Liver (tissue), 9 donors: ENCODE results near the gene FOXO6. TPM values are rescaled to one million over a fixed set of nuclear protein-coding genes. Genes with fewer than 3 reads are reported as not detected.

ENCODE experiments used
- DNase-seq: peaks from one replicate; pipeline ENCODE4 v3.0.0-alpha.2; 2017; ENCODE audit warnings: low spot score
- H3K27ac ChIP-seq, 2 donors: one replicate each; pipeline ENCODE4 v1.7.0; 2013; ENCODE audit warnings: inconsistent platforms in 2 of 2, low read length in 2 of 2, control low read depth in 1 of 2, low read depth in 1 of 2, mild to moderate bottlenecking in 1 of 2
- H3K27me3 ChIP-seq, 4 donors: one replicate each; pipeline versions ENCODE4 v1.6.1 to v1.7.0; 2013; ENCODE audit warnings: low read length in 3 of 4, inconsistent platforms in 1 of 4, mild to moderate bottlenecking in 1 of 4, moderate library complexity in 1 of 4; ENCODE audit not compliant: control insufficient read depth in 4 of 4, insufficient read depth in 4 of 4
- H3K36me3 ChIP-seq, 4 donors: one replicate each; pipeline versions ENCODE4 v1.6.1 to v1.7.0; 2013; ENCODE audit warnings: low read length in 3 of 4, mild to moderate bottlenecking in 3 of 4, low read depth in 1 of 4, moderate library complexity in 1 of 4; ENCODE audit not compliant: control insufficient read depth in 4 of 4, insufficient read depth in 3 of 4
- H3K4me1 ChIP-seq, 4 donors: one replicate each; pipeline versions ENCODE4 v1.6.1 to v1.7.0; 2013; ENCODE audit warnings: low read length in 3 of 4, mild to moderate bottlenecking in 3 of 4, moderate library complexity in 1 of 4; ENCODE audit not compliant: control insufficient read depth in 4 of 4, insufficient read depth in 4 of 4
- H3K4me3 ChIP-seq, 3 donors: one replicate each; pipeline versions ENCODE4 v1.6.1 to v1.7.0; 2013; ENCODE audit warnings: low read length in 3 of 3, control low read depth in 1 of 3, low read depth in 1 of 3, mild to moderate bottlenecking in 1 of 3
- H3K9ac ChIP-seq, 2 donors: one replicate each; pipeline ENCODE4 v1.7.0; 2013; ENCODE audit warnings: low read length in 2 of 2, mild to moderate bottlenecking in 2 of 2, moderate library complexity in 2 of 2, control low read depth in 1 of 2, low read depth in 1 of 2
- H3K9me3 ChIP-seq, 4 donors: one replicate each; pipeline versions ENCODE4 v1.6.1 to v1.7.0; 2013; ENCODE audit warnings: low read length in 3 of 4; ENCODE audit not compliant: control insufficient read depth in 4 of 4
- ATF3 ChIP-seq: IDR thresholded peaks from 2 replicates; pipeline ENCODE4 v1.6.1; 2016; ENCODE audit warnings: antibody characterized with exemption
- CTCF ChIP-seq: fragments of 150-350 bp; IDR thresholded peaks from 2 replicates; pipeline ENCODE4 v1.5.1; 2017; ENCODE audit warnings: improper control_type of control experiment, low read depth, low read length; ENCODE audit not compliant: missing input control
- EGR1 ChIP-seq, 2 donors: IDR thresholded peaks; 2 replicates each; pipeline ENCODE4 v1.6.1; 2016 to 2018; ENCODE audit warnings: antibody characterized with exemption in 2 of 2, low read depth in 2 of 2
- FOXA1 ChIP-seq: IDR thresholded peaks from 2 replicates; pipeline ENCODE4 v1.6.1; 2016; ENCODE audit warnings: antibody characterized with exemption
- FOXA2 ChIP-seq: IDR thresholded peaks from 2 replicates; pipeline ENCODE4 v1.6.1; 2016; ENCODE audit warnings: antibody characterized with exemption
- GABPA ChIP-seq, 2 donors: IDR thresholded peaks in 1 of 2; conservative IDR thresholded peaks in 1 of 2; 2 replicates each; pipeline ENCODE4 v1.6.1; 2016; ENCODE audit warnings: antibody characterized with exemption in 2 of 2, mild to moderate bottlenecking in 1 of 2, moderate library complexity in 1 of 2
- HNF4A ChIP-seq, 2 donors: conservative IDR thresholded peaks; 2 replicates each; pipeline ENCODE4 v1.6.1; 2016; ENCODE audit warnings: antibody characterized with exemption in 2 of 2, mild to moderate bottlenecking in 2 of 2
- HNF4G ChIP-seq: IDR thresholded peaks from 2 replicates; pipeline ENCODE4 v1.6.1; 2016; ENCODE audit warnings: antibody characterized with exemption
- JUND ChIP-seq, 2 donors: IDR thresholded peaks; 2 replicates each; pipeline ENCODE4 v1.6.1; 2016; ENCODE audit warnings: antibody characterized with exemption in 2 of 2
- MAX ChIP-seq: IDR thresholded peaks from 2 replicates; pipeline ENCODE4 v1.6.1; 2016; ENCODE audit warnings: antibody characterized with exemption
- NR2F2 ChIP-seq: IDR thresholded peaks from 2 replicates; pipeline ENCODE4 v1.6.1; 2016; ENCODE audit warnings: antibody characterized with exemption
- RAD21 ChIP-seq, 2 donors: IDR thresholded peaks; 2 replicates each; pipeline ENCODE4 v1.6.1; 2016; ENCODE audit warnings: antibody characterized with exemption in 2 of 2, mild to moderate bottlenecking in 2 of 2
- REST ChIP-seq: IDR thresholded peaks from 2 replicates; pipeline ENCODE4 v1.6.1; 2016; ENCODE audit warnings: antibody characterized with exemption, mild to moderate bottlenecking
- RXRA ChIP-seq, 2 donors: IDR thresholded peaks; 2 replicates each; pipeline ENCODE4 v1.6.1; 2017 to 2018; ENCODE audit warnings: antibody characterized with exemption in 2 of 2, mild to moderate bottlenecking in 1 of 2
- SP1 ChIP-seq: IDR thresholded peaks from 2 replicates; pipeline ENCODE4 v1.6.1; 2018; ENCODE audit warnings: antibody characterized with exemption, mild to moderate bottlenecking
- TAF1 ChIP-seq: conservative IDR thresholded peaks from 2 replicates; pipeline ENCODE4 v1.6.1; 2016; ENCODE audit warnings: antibody characterized with exemption, mild to moderate bottlenecking
- YY1 ChIP-seq: IDR thresholded peaks from 2 replicates; pipeline ENCODE4 v1.6.1; 2016; ENCODE audit warnings: antibody characterized with exemption, mild to moderate bottlenecking
- ZBTB33 ChIP-seq: IDR thresholded peaks from 2 replicates; pipeline ENCODE4 v1.6.1; 2016; ENCODE audit warnings: antibody characterized with exemption
- WGBS: extraction: QIAGEN DNeasy Blood & Tissue Kit; methylation state at CpG from one replicate; pipeline ENCODE4 v1.1.7; 2013; 5-methylcytosine and 5-hydroxymethylcytosine counted together
- polyA plus RNA-seq, 2 donors: library from polyadenylated mRNA; stranded (reverse) in 1 of 2; unstranded in 1 of 2; fragments of 200-250 nt in 1 of 2; fragments of >200 nt in 1 of 2; fragmentation: Nextera tagmentation in 1 of 2; extraction: Ambion mirVana in 1 of 2; gene quantifications; one replicate each; pipeline versions ENCODE4 v1.2.1 to v1.2.3, GENCODE V29; 2013 to 2015
- total RNA-seq, 2 donors: library from RNA; depleted of rRNA; stranded (reverse); fragments of >200 nt; gene quantifications; one replicate each; pipeline ENCODE4 v1.2.3, GENCODE V29; 2014
- donor health status: healthy.
- donor health status: healthy.
- donor health status: healthy.
- donor health status: healthy.
- donor health status: healthy.

FOXO6 gene
- total and polyA plus RNA-seq, 4 donors: 0.02 to 0.09 (median 0.08) TPM; not detected in 1

- TF ChIP-seq GABPA (IDR thresholded peaks at IDR 0.05 in 1 of 2, conservative IDR thresholded peaks at IDR 0.05 in 1 of 2) (no peak), FOXA2 (no peak), JUND (IDR thresholded peaks at IDR 0.05) (no peak), ZBTB33 (no peak), RAD21 (IDR thresholded peaks at IDR 0.05) (no peak), EGR1 (IDR thresholded peaks at IDR 0.05; ENCODE audit: low read depth in 2 of 2) (no peak), CTCF (no peak), NR2F2 (no peak), HNF4G (no peak), HNF4A (conservative IDR thresholded peaks at IDR 0.05) (no peak), FOXA1 (no peak), RXRA (IDR thresholded peaks at IDR 0.05) (no peak), YY1 (no peak), TAF1 (no peak), MAX (no peak)
- DNase-seq: no peak
- peaks cover 0 to 2% (median 0%) of the 10 kb centered on the region in 4 donors for H3K9me3 ChIP-seq
- no peaks in the 10 kb centered on the region for H3K36me3 ChIP-seq
- no peak overlapping the region for H3K4me3 ChIP-seq
- no peak overlapping the region for H3K9ac ChIP-seq
- H3K4me1 ChIP-seq: no peaks in the 10 kb centered on the region
- 87% methylated on average over 2 of the region's 2 CpGs for WGBS
- peaks cover 0 to 2% (median 0%) of the 10 kb centered on the region in 4 donors for H3K27me3 ChIP-seq
- H3K27ac ChIP-seq: no peak overlapping the region
Observed at GRCh38 chr1:41401899-41402298, 40.7 kb downstream of the FOXO6 start.

- no peak overlapping the region for H3K4me3 ChIP-seq
- TF ChIP-seq ATF3 (no peak), FOXA1 (no peak), EGR1 (IDR thresholded peaks at IDR 0.05; ENCODE audit: low read depth in 2 of 2) (no peak), TAF1 (no peak), JUND (IDR thresholded peaks at IDR 0.05) (no peak), MAX (no peak), CTCF (no peak), REST (no peak), ZBTB33 (no peak), SP1 (no peak), HNF4A (conservative IDR thresholded peaks at IDR 0.05) (no peak), NR2F2 (no peak), YY1 (no peak), FOXA2 (no peak), GABPA (IDR thresholded peaks at IDR 0.05 in 1 of 2, conservative IDR thresholded peaks at IDR 0.05 in 1 of 2) (no peak), RAD21 (IDR thresholded peaks at IDR 0.05) (no peak), RXRA (IDR thresholded peaks at IDR 0.05) (no peak), HNF4G (no peak)
- H3K27ac ChIP-seq: no peak overlapping the region
- H3K36me3 ChIP-seq: no peaks in the 10 kb centered on the region
- no peak overlapping the region for H3K9ac ChIP-seq
- no peak for DNase-seq
- H3K27me3 ChIP-seq: peaks cover 0 to 6% (median 1%) of the 10 kb centered on the region in 4 donors
- peaks cover 0 to 2% (median 0%) of the 10 kb centered on the region in 4 donors for H3K9me3 ChIP-seq
- no peaks in the 10 kb centered on the region for H3K4me1 ChIP-seq
- 11% methylated on average over 10 of the region's 10 CpGs for WGBS
Observed at GRCh38 chr1:41404308-41404761, 43.1 kb downstream of the FOXO6 start.
